DMS114 treated with DMSO at 0.1 percent for 48 hours (cell line): ENCODE results near the gene FOXO4.
A peak's percentile ranks its signal among the peaks of the same experiment; 100 is the strongest.

ENCODE experiments used
- DNase-seq: peaks from one replicate; lab custom pipeline; 2025; ENCODE audit not compliant: unreplicated experiment; lab: John Stamatoyannopoulos, UW

The FOXO4 gene

GRCh38 chrX:71098951-71099506, 3.4 kb downstream of the FOXO4 start:
- no peak for DNase-seq

DNA sequence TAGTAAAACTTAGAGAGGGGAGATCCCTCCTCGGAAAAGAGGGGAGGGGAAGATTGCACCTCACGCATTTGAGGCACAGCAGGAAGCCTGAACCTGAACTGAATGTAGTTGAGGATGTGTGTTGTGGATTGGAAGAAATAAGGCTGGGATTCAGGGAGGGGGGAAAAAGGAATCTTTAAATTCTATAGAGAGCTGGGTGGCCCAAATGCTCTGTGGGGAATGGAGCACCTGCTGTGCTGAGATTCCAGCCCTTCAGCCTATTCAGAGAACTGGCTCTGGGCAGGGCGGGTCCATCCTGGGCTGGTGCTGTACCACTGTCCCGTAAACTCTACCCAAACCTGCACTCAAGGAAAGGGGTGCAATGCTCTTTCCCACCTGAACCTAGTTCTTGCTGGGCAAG, 4.1 kb downstream of the FOXO4 start:
- no peak for DNase-seq

DNA sequence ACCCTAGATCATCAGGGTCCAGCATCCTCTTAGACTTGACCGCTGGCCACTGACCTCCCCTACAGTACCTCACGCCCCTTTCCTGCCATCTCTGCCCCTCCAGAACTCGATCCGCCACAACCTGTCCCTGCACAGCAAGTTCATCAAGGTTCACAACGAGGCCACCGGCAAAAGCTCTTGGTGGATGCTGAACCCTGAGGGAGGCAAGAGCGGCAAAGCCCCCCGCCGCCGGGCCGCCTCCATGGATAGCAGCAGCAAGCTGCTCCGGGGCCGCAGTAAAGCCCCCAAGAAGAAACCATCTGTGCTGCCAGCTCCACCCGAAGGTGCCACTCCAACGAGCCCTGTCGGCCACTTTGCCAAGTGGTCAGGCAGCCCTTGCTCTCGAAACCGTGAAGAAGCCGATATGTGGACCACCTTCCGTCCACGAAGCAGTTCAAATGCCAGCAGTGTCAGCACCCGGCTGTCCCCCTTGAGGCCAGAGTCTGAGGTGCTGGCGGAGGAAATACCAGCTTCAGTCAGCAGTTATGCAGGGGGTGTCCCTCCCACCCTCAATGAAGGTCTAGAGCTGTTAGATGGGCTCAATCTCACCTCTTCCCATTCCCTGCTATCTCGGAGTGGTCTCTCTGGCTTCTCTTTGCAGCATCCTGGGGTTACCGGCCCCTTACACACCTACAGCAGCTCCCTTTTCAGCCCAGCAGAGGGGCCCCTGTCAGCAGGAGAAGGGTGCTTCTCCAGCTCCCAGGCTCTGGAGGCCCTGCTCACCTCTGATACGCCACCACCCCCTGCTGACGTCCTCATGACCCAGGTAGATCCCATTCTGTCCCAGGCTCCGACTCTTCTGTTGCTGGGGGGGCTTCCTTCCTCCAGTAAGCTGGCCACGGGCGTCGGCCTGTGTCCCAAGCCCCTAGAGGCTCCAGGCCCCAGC, 5.2 kb downstream of the FOXO4 start:
- no peak for DNase-seq

GRCh38 chrX:71102292-71102691, 6.6 kb downstream of the FOXO4 start:
- no peak for DNase-seq

DNA sequence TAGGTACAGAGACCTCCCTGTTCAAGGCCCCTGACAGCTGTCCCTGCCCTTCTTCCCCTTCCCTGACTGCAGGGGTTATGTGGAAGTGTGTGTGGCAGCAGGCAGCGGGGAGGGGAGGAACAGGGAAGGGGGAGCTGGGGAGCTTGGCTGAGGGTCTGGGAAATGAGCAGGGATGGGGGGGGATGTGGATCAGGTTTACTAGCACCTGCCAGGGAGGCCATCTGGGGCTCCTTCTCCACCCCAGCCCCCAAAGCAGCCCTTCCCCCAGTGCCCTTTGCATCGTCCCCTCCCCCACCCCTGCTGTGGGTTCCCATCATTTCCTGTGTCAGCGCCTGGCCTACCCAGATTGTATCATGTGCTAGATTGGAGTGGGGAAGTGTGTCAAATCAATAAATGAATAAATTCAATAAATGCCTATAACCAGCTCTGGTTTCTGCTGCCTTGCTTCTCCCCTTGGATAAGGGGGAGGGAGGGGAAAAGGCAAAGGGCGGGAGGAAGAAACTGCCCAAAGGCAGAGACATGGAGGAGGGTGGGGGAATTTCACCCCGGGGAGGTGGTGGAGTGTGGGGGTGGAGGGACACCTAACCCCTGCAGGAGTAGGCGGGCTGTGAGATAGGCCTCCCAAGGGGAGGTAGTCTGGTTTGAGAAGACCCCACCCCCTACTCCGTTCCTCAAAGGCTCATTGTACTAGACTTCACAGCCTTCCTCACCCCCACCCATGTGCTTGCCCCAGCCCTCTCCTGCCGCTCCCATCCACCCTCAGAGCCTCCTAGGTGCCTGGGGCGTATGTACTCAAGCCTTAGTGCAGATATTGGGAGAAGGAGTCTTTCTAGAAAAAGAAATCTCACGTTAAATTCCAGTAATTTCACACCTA, 7.7 kb downstream of the FOXO4 start:
- DNase-seq: no peak

DNA sequence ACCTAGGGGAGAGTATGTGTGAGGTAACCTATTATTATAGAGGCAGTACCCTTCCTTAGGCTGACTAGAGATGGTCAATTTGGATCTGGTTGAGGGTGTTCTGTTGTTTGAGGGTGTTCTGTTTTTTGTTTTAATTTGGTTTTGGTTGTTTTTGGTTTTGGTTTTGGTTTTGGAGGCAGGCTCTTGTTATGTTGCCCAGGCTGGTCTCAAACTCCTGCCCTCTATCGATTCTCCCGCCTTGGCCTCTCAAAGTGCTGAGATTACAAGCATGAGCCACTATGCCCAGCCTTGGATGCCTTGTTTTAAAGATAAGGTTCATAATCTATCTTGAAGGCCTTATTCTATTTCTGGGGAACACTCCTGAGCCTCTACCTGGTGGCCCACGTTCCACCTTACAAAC, 10.0 kb downstream of the FOXO4 start:
- DNase-seq: no peak

- no peak for DNase-seq
Observed at GRCh38 chrX:71106427-71106826, 10.8 kb downstream of the FOXO4 start, which contains the start of gene CXorf65. Gene CXorf65, minus strand, starts transcription at chrX:71106740. Its CDS starts 184 bp downstream, at chrX:71106556.

DNA sequence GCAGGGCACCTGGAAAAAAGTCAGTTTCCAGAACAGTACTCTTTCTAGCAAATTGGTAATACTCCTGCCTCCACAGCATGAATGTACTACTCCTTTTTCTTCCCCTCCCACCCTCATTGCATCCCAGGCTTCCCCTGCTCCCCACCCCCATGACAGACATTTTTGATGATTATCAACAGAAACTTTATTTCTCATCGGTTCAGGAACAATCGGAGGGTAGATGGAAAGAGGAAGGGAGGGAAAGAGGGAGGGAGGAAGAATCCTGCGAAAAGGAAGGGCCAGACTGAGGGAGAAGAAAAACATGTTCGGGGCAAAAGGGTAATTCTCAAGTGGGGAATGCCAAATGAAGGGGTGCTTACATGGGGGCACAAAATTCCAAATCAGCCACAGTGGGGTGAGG, 11.6 kb downstream of the FOXO4 start:
- no peak for DNase-seq

- DNase-seq: no peak
Observed at GRCh38 chrX:71107762-71108360, 12.2 kb downstream of the FOXO4 start.

- no peak for DNase-seq
Observed at GRCh38 chrX:71109051-71109450, 13.4 kb downstream of the FOXO4 start.

DNA sequence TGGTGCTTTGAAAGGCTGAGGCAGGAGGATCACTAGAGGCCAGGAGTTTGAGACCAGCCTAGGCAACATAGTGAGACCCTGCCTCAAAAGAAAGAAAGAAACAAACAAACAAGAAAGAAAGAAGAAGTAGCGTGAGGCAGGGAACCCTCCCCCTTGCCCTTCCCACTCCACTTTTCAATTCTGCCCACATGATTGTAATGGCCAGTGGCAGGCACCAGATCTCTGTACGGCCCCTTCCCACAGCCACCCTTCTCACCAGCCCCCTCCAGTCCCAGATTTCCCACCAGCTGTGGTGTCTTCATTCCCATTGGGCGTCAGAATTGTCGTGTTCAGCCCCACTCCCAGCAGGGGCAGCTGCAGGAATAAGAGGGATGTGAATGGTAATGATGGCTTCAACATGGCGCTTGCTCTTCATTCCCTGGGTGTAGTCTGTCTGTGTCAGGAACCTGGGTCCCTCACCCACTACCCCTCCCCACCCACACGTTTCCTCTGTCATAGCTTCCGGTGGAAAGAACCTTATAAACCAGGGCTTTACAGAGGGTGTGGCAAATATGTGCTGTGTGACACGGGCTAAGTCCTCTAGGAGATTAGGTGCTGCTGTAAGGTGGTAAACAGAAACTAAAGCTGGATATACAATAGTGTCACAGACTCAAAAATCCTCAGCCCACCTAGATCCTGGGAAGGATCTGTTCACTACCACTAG, 15.6 kb downstream of the FOXO4 start, which contains the start of gene IL2RG:
Gene IL2RG, minus strand, starts transcription at position 437 of the 703 bp plus-strand sequence. Its CDS starts 38 bp downstream, at position 399.
- DNase-seq: no peak

DNA sequence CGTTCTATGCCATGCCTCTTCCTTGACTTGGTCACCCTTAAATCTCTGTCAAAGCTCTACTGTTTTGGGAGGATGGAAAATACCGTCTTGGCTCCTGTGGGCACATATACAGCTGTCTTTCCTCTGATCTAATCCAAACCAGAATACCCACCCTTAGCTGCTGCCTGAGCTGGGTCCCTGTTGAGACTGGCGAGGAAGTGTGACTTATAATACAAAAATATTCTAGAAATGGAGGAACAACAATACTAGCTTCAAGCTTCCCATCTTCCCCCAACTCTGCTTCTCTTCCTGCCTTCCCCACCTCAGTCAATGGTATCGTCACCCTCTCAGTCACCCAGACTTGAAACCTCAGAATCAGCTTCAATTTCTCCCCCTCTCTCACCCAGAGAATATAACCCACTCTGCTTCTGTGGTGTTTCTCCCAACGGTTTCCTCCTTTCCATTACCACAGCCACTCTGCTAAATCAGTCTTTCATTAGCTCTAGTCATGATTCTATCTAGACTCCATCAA, 16.3 kb downstream of the FOXO4 start:
- DNase-seq: no peak

- no peak for DNase-seq
Observed at GRCh38 chrX:71117358-71117757, 21.7 kb downstream of the FOXO4 start.

DNA sequence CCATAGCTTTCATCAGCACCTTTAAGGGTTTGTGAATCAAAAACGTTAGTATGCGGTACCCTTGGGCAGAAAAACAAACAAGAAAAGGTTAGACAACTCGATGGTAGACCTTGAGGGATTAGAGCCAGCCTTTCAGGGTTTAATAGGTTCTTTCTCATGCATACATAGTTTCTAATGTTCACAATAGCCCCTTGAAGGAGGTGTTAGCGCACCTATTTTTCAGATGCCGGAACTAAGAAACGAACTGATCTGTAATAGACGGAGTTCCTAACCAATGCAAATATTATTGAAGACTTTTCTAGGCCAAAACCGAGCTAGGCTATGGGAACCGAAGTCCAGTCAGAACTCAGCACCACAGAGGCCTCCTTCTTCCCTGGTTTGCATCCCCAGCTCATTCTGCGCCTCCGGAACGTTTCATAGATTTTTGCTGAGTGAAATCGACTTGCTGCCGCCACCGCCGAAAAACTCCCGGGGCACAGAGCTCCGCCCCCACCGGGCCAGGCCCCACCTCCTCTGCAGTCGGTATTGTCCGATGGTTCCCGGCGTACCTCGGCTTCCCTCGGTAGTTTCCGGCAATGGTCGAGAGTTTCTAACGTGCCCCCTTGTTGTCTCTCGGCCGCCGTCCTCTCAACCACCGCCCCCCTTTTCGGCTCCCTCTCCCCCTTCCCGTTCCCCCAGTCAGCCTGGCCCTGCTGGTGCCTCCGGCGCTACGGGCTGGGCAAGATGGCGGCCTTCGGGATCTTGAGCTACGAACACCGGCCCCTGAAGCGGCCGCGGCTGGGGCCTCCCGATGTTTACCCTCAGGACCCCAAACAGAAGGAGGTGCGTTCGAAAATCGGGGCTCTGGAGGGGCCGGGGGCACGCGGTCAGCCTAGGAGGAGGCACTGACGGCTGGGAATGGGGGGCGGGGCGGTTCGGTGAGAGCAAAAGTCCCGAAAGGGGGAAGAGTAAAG, 22.7 kb downstream of the FOXO4 start, which contains the start of gene MED12:
Gene MED12, plus strand, starts transcription at position 565 of the 953 bp plus-strand sequence. Its CDS starts 159 bp downstream, at position 724.
- DNase-seq: peak; percentile 63

GRCh38 chrX:71118985-71119535, 23.4 kb downstream of the FOXO4 start:
- no peak for DNase-seq

GRCh38 chrX:71128166-71128833, 32.6 kb downstream of the FOXO4 start:
- no peak for DNase-seq

DNA sequence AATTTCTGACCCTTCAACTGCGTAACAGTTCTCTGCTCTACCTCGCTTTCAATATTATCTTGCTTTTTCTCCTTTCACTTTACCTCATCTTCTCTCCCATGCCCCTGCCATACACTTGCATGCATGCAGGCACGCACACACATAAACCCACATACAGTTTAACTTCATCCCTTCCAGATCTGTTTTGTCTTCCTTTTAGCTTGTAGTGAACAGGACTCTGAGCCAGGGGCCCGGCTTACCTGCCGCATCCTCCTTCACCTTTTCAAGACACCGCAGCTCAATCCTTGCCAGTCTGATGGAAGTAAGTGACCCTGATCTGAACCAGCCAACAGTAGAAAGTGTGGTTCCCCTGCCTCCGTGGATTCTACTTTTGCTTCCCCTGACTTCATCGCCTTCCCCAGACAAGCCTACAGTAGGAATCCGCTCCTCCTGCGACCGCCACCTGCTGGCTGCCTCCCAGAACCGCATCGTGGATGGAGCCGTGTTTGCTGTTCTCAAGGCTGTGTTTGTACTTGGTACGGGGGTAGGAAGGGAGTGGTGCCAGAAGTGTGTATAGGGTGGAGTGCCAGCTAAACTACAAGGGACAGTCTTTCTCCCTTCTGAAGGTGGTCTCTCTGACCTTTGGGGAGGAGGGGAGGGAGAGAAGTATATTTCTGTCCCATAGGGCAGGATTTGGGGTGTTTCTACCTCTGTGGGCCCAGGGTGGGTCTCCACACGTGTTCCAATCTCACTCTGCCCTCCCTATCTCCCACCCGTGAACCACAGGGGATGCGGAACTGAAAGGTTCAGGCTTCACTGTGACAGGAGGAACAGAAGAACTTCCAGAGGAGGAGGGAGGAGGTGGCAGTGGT, 33.5 kb downstream of the FOXO4 start:
- DNase-seq: peak; percentile 26
